ENCODE results near the gene COG8. TPM values are rescaled to one million over a fixed set of nuclear protein-coding genes. Genes with fewer than 3 reads are reported as not detected.

The COG8 gene
- polyA plus RNA-seq, 1 donor (not counting 4 experiments of a cell fraction or from before 2014, with no cell fraction given): 16.0 TPM

DNA sequence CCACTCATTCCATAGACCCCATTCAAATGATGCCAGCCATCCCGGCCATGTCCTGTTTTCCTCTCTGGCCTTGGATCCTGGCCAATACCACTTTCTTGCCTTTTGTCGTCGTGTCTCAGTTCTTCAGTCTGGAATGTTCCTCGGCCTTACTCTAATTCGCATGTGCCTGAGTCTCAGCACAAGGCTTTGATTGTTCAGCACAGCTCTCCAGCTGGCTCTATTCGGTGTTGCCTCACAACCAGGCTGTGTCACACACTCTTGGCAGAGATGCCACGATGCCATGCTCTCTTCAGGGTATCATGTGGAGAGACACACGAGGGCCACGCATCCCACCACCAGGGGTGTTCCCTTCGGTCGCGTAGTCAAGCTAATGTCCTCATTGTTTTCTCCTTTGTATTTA lies 30.0 kb downstream of the COG8 start:
- H3K4me2 ChIP-seq (ENCODE audit: control insufficient read depth, extremely low read depth, insufficient read depth, low read depth, low read length): no peak overlapping the region
- dilution Hi-C loops (cut with MboI; ENCODE audit: extremely low pct_ligation_motif_present, low sequenced_read_pairs): no loop called here
- peaks cover 10% of the 10 kb centered on the region for H3K4me1 ChIP-seq (ENCODE audit: control insufficient read depth, extremely low read depth, insufficient read depth, low read length)
- FAIRE-seq: no peak
- no peak overlapping the region for H2AFZ ChIP-seq (ENCODE audit: control insufficient read depth, low read length)
- TF ChIP-seq, protein P1, sequence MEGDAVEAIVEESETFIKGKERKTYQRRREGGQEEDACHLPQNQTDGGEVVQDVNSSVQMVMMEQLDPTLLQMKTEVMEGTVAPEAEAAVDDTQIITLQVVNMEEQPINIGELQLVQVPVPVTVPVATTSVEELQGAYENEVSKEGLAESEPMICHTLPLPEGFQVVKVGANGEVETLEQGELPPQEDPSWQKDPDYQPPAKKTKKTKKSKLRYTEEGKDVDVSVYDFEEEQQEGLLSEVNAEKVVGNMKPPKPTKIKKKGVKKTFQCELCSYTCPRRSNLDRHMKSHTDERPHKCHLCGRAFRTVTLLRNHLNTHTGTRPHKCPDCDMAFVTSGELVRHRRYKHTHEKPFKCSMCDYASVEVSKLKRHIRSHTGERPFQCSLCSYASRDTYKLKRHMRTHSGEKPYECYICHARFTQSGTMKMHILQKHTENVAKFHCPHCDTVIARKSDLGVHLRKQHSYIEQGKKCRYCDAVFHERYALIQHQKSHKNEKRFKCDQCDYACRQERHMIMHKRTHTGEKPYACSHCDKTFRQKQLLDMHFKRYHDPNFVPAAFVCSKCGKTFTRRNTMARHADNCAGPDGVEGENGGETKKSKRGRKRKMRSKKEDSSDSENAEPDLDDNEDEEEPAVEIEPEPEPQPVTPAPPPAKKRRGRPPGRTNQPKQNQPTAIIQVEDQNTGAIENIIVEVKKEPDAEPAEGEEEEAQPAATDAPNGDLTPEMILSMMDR (optimal IDR thresholded peaks at IDR 0.05 in 1 of 3, IDR thresholded peaks at IDR 0.05 in 1 of 3, conservative IDR thresholded peaks at IDR 0.05 in 1 of 3; ENCODE audit: extremely low read depth in 1 of 3, insufficient read depth in 2 of 3, low read length in 3 of 3): no peak
- no peak for TF ChIP-seq EZH2 (IDR thresholded peaks at IDR 0.05; ENCODE audit: low read length)
- no peak overlapping the region for H3K9ac ChIP-seq (ENCODE audit: control insufficient read depth, extremely low read depth, insufficient read depth, low read length)
- no peak for DNase-seq (ENCODE audit: low read depth, low spot score)
- peaks cover 3% of the 10 kb centered on the region for H3K9me1 ChIP-seq (ENCODE audit: control insufficient read depth, extremely low read depth, insufficient read depth, low read length)
- H3K9me3 ChIP-seq (ENCODE audit: control insufficient read depth, low read depth, low read length): no peaks in the 10 kb centered on the region
- no peak overlapping the region for H3K27ac ChIP-seq (ENCODE audit: control insufficient read depth, insufficient read depth, low read length)
- no peak overlapping the region for H3K4me3 ChIP-seq (ENCODE audit: control insufficient read depth in 2 of 3, extremely low read depth in 1 of 3, insufficient read depth in 2 of 3, low read depth in 1 of 3, low read length in 3 of 3)
- H4K20me1 ChIP-seq (ENCODE audit: control insufficient read depth, extremely low read depth, insufficient read depth, low read length): peaks cover 3% of the 10 kb centered on the region
- H3K27me3 ChIP-seq (ENCODE audit: control insufficient read depth, extremely low read depth, insufficient read depth, low read length): no peaks in the 10 kb centered on the region
- H3K79me2 ChIP-seq (ENCODE audit: control insufficient read depth, insufficient read depth, low read length): peaks cover 31% of the 10 kb centered on the region
- peaks cover 0 to 3% of the 10 kb centered on the region in 2 experiments for H3K36me3 ChIP-seq (ENCODE audit: control insufficient read depth in 2 of 2, extremely low read depth in 1 of 2, insufficient read depth in 2 of 2, low read length in 2 of 2)

DNA sequence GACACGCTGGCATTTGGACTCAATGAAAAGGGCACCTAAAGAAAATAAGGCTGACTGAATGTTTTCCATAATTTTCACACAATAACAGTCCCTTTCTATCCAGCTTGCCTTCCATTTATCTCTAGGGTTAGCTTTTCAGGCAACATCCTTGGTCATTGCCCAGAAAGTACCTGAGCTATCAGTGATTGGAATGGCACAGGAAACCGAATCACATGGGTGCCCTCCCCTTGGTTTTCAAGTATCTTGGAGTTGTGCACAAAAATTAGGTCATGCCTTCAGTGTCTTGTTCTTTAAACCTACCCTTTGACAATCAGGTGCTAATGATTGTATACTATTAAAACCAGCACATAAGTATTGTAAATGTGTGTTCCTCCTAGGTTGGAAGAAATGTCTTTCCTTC lies 31.5 kb downstream of the COG8 start:
- H3K4me1 ChIP-seq (ENCODE audit: control insufficient read depth, extremely low read depth, insufficient read depth, low read length): peaks cover 10% of the 10 kb centered on the region
- H3K4me2 ChIP-seq (ENCODE audit: control insufficient read depth, extremely low read depth, insufficient read depth, low read depth, low read length): no peak overlapping the region
- peaks cover 3% of the 10 kb centered on the region for H4K20me1 ChIP-seq (ENCODE audit: control insufficient read depth, extremely low read depth, insufficient read depth, low read length)
- peaks cover 16% of the 10 kb centered on the region for H3K79me2 ChIP-seq (ENCODE audit: control insufficient read depth, insufficient read depth, low read length)
- H3K36me3 ChIP-seq (ENCODE audit: control insufficient read depth in 2 of 2, extremely low read depth in 1 of 2, insufficient read depth in 2 of 2, low read length in 2 of 2): no peaks in the 10 kb centered on the region
- FAIRE-seq (no peak), DNase-seq (ENCODE audit: low read depth, low spot score) (no peak)
- H3K27ac ChIP-seq (ENCODE audit: control insufficient read depth, insufficient read depth, low read length): no peak overlapping the region
- no peaks in the 10 kb centered on the region for H3K9me3 ChIP-seq (ENCODE audit: control insufficient read depth, low read depth, low read length)
- dilution Hi-C loops (cut with MboI; ENCODE audit: extremely low pct_ligation_motif_present, low sequenced_read_pairs): no loop called here
- H3K9me1 ChIP-seq (ENCODE audit: control insufficient read depth, extremely low read depth, insufficient read depth, low read length): peaks cover 3% of the 10 kb centered on the region
- TF ChIP-seq EZH2 (IDR thresholded peaks at IDR 0.05; ENCODE audit: low read length): no peak
- TF ChIP-seq, protein P1 (optimal IDR thresholded peaks at IDR 0.05 in 1 of 3, IDR thresholded peaks at IDR 0.05 in 1 of 3, conservative IDR thresholded peaks at IDR 0.05 in 1 of 3; ENCODE audit: extremely low read depth in 1 of 3, insufficient read depth in 2 of 3, low read length in 3 of 3): no peak
- H2AFZ ChIP-seq (ENCODE audit: control insufficient read depth, low read length): no peak overlapping the region
- no peaks in the 10 kb centered on the region for H3K27me3 ChIP-seq (ENCODE audit: control insufficient read depth, extremely low read depth, insufficient read depth, low read length)
- H3K4me3 ChIP-seq (ENCODE audit: control insufficient read depth in 2 of 3, extremely low read depth in 1 of 3, insufficient read depth in 2 of 3, low read depth in 1 of 3, low read length in 3 of 3): no peak overlapping the region
- no peak overlapping the region for H3K9ac ChIP-seq (ENCODE audit: control insufficient read depth, extremely low read depth, insufficient read depth, low read length)
